DMS 273 (cell line): Measurements from ENCODE around the gene SLAIN1.

ENCODE experiments used
- DNase-seq: peaks from one replicate; lab custom pipeline; 2025; ENCODE audit not compliant: unreplicated experiment; lab: John Stamatoyannopoulos, UW

Gene SLAIN1

GRCh38 chr13:77751513-77752456 is 54.3 kb downstream of the SLAIN1 start:
- DNase-seq, result peak; percentile 79

GRCh38 chr13:77752512-77753069 is 55.1 kb downstream of the SLAIN1 start:
- DNase-seq, result no peak

- DNase-seq, result no peak
Observed at GRCh38 chr13:77760893-77761292, 63.4 kb downstream of the SLAIN1 start.

GRCh38 chr13:77767413-77767812 is 69.9 kb downstream of the SLAIN1 start:
- no peak for DNase-seq

- DNase-seq, result no peak
Observed at GRCh38 chr13:77774181-77774580, 76.7 kb downstream of the SLAIN1 start.

GRCh38 chr13:77776704-77777103 is 79.2 kb downstream of the SLAIN1 start:
- no peak for DNase-seq

- peak; percentile 71 for DNase-seq
Observed at GRCh38 chr13:77779552-77780272, 82.2 kb downstream of the SLAIN1 start.

GRCh38 chr13:77781808-77782207 is 84.3 kb downstream of the SLAIN1 start:
- DNase-seq, result peak; percentile 2

GRCh38 chr13:77784515-77784914 is 87.0 kb downstream of the SLAIN1 start:
- no peak for DNase-seq

GRCh38 chr13:77786695-77787287 is 89.3 kb downstream of the SLAIN1 start:
- no peak for DNase-seq

GRCh38 chr13:77789376-77789775 is 91.9 kb downstream of the SLAIN1 start:
- DNase-seq, result no peak

GRCh38 chr13:77800219-77800618 is 102.7 kb downstream of the SLAIN1 start:
- DNase-seq, result no peak

- no peak for DNase-seq
Observed at GRCh38 chr13:77806518-77806917, 109.0 kb downstream of the SLAIN1 start.

- DNase-seq, result no peak
Observed at GRCh38 chr13:77807431-77808135, 110.1 kb downstream of the SLAIN1 start.

GRCh38 chr13:77810430-77810829 is 112.9 kb downstream of the SLAIN1 start:
- DNase-seq, result peak; percentile 50

- no peak for DNase-seq
Observed at GRCh38 chr13:77810878-77811277, 113.4 kb downstream of the SLAIN1 start.

- no peak for DNase-seq
Observed at GRCh38 chr13:77811381-77811780, 113.9 kb downstream of the SLAIN1 start.

- DNase-seq, result no peak
Observed at GRCh38 chr13:77811981-77812380, 114.5 kb downstream of the SLAIN1 start.
